Hematopoietic multipotent progenitor cell treated with erythropoietin and hydrocortisone succinate and interleukin-3 and kit ligand, for 4 days (in vitro differentiated cells): ENCODE data around the gene ITGA8.

Experiments
- DNase-seq: peaks from one replicate; pipeline ENCODE4 v3.0.0-alpha.2; 2015

ITGA8 gene

GRCh38 chr10:15730341-15730740 is 10.6 kb upstream of the ITGA8 start:
- no peak for DNase-seq

GRCh38 chr10:15729890-15730289 is 10.2 kb upstream of the ITGA8 start:
- DNase-seq: no peak

GRCh38 chr10:15726042-15726441 is 6.3 kb upstream of the ITGA8 start:
- DNase-seq: no peak

- DNase-seq: peak; percentile 93
Observed at GRCh38 chr10:15725603-15726002, 5.9 kb upstream of the ITGA8 start.

- no peak for DNase-seq
Observed at GRCh38 chr10:15724683-15725082, 5.0 kb upstream of the ITGA8 start.

GRCh38 chr10:15723803-15724202 is 4.1 kb upstream of the ITGA8 start:
- no peak for DNase-seq

GRCh38 chr10:15720635-15721287 is 1.0 kb upstream of the ITGA8 start:
- no peak for DNase-seq

GRCh38 chr10:15719049-15719898 is 448 bp downstream of the ITGA8 start:
- peak; percentile 52 for DNase-seq

GRCh38 chr10:15718694-15719048 is 1.1 kb downstream of the ITGA8 start:
- no peak for DNase-seq

GRCh38 chr10:15715619-15716227 is 4.0 kb downstream of the ITGA8 start:
- DNase-seq: peak; percentile 22

GRCh38 chr10:15714847-15715246 is 4.9 kb downstream of the ITGA8 start:
- DNase-seq: no peak

GRCh38 chr10:15712883-15713282 is 6.8 kb downstream of the ITGA8 start:
- no peak for DNase-seq

- no peak for DNase-seq
Observed at GRCh38 chr10:15710455-15710854, 9.3 kb downstream of the ITGA8 start.

GRCh38 chr10:15705298-15705697 is 14.4 kb downstream of the ITGA8 start:
- no peak for DNase-seq

GRCh38 chr10:15704581-15704968 is 15.1 kb downstream of the ITGA8 start:
- DNase-seq: no peak

GRCh38 chr10:15703944-15704580 is 15.7 kb downstream of the ITGA8 start:
- DNase-seq: no peak

- no peak for DNase-seq
Observed at GRCh38 chr10:15703151-15703880, 16.4 kb downstream of the ITGA8 start.

GRCh38 chr10:15700078-15700674 is 19.5 kb downstream of the ITGA8 start:
- DNase-seq: no peak

GRCh38 chr10:15695852-15696251 is 23.9 kb downstream of the ITGA8 start:
- DNase-seq: no peak

GRCh38 chr10:15690031-15690430 is 29.7 kb downstream of the ITGA8 start:
- DNase-seq: no peak

GRCh38 chr10:15684768-15685167 is 35.0 kb downstream of the ITGA8 start:
- peak; percentile 53 for DNase-seq

GRCh38 chr10:15681076-15681475 is 38.6 kb downstream of the ITGA8 start:
- DNase-seq: no peak
